GM12878 (cell line): ENCODE measurements around the gene BPIFB3. TPM values are rescaled to one million over a fixed set of nuclear protein-coding genes. Genes with fewer than 3 reads are reported as not detected.

Experiments used
- ATAC-seq: fragments of 200-7000 bp; cut with Tn5 transposase; 3 replicates; pipeline ENCODE4 v1.9.1; 2020; ENCODE audit warnings: mild to moderate bottlenecking, moderate library complexity
- BruUV-seq: library from RNA; stranded (reverse); fragments of 400-500 nt; replicated peaks from 2 replicates; lab custom pipeline; 2021; lab: Mats Ljungman, UMichigan
- CTCF ChIA-PET: fragments of 300-600 bp; sonication (Branson Sonifier 250); formaldehyde crosslinking; extraction: SDS; loops from one replicate; lab custom pipeline; 2021; ENCODE audit warnings: inconsistent platforms; lab: Yijun Ruan, JAX
- POLR2A ChIA-PET: fragments of 350-600 bp; formaldehyde crosslinking; extraction: SDS; loops from one replicate; lab custom pipeline; 2021; ENCODE audit warnings: inconsistent platforms; lab: Charles Lee
- RAD21 ChIA-PET: fragments of 300-600 bp; sonication (Branson Sonifier 250); formaldehyde crosslinking; loops from one replicate; lab custom pipeline; 2023; ENCODE audit warnings: antibody characterized with exemption; ENCODE audit not compliant: unreplicated experiment; lab: Charles Lee
- SMC1A ChIA-PET: fragments of 300-600 bp; sonication (Branson Sonifier 250); formaldehyde crosslinking; loops from one replicate; lab custom pipeline; 2023; ENCODE audit not compliant: unreplicated experiment, uncharacterized antibody; lab: Charles Lee
- DNase-seq: peaks from one replicate; pipeline ENCODE4 v3.0.0-alpha.2; 2011; ENCODE audit warnings: low read depth, low spot score
- FAIRE-seq: peaks from 3 replicates; lab custom pipeline; 2011; peaks lifted over from hg19 to GRCh38; lab: Jason Lieb, UNC
- H2AFZ ChIP-seq: 2 replicates; pipeline ENCODE4 v1.6.0; 2011; ENCODE audit warnings: low read depth, low read length, control low read depth; ENCODE audit not compliant: control insufficient read depth
- H3K27ac ChIP-seq: 2 replicates; pipeline ENCODE4 v1.5.1; 2011; ENCODE audit warnings: control low read depth; ENCODE audit not compliant: control insufficient read depth, insufficient read depth
- H3K27me3 ChIP-seq, 2 experiments: replicated peaks in 1 of 2; 2 replicates each; pipeline versions ENCODE4 v1.6.0 to v1.6.1; 2011; ENCODE audit warnings: low read length in 1 of 2; ENCODE audit not compliant: control insufficient read depth in 2 of 2, insufficient read depth in 2 of 2
- H3K36me3 ChIP-seq, 2 experiments: 2 replicates each; pipeline ENCODE4 v1.5.1; 2011; ENCODE audit warnings: low read length in 1 of 2; ENCODE audit not compliant: control insufficient read depth in 2 of 2, insufficient read depth in 2 of 2
- H3K4me1 ChIP-seq: 2 replicates; pipeline ENCODE4 v1.6.1; 2011; ENCODE audit warnings: mild to moderate bottlenecking, low read length, moderate library complexity, mixed read lengths; ENCODE audit not compliant: control insufficient read depth, insufficient read depth
- H3K4me2 ChIP-seq: 2 replicates; pipeline ENCODE4 v1.6.0; 2011; ENCODE audit warnings: control low read depth; ENCODE audit not compliant: control insufficient read depth, insufficient read depth
- H3K4me3 ChIP-seq: fragments of 200-600 bp; sonication (generic); 2 replicates; pipeline ENCODE4 v1.5.1; 2016
- H3K79me2 ChIP-seq: 2 replicates; pipeline ENCODE4 v1.6.0; 2011; ENCODE audit warnings: low read length; ENCODE audit not compliant: control insufficient read depth, insufficient read depth
- H3K9ac ChIP-seq: 2 replicates; pipeline ENCODE4 v1.8.0; 2011; ENCODE audit warnings: low read length, control low read depth, mixed read lengths; ENCODE audit not compliant: control insufficient read depth, insufficient read depth
- H3K9me3 ChIP-seq: replicated peaks from 3 replicates; pipeline ENCODE4 v1.5.1; 2011; ENCODE audit warnings: mild to moderate bottlenecking, low read length; ENCODE audit not compliant: control insufficient read depth, insufficient read depth
- H4K20me1 ChIP-seq: 2 replicates; pipeline ENCODE4 v1.6.0; 2011; ENCODE audit not compliant: control insufficient read depth, insufficient read depth
- ATF7 ChIP-seq: fragments of 450-650 bp; IDR thresholded peaks from 2 replicates; pipeline ENCODE4 v1.6.1; 2016; ENCODE audit warnings: low read depth, mild to moderate bottlenecking
- CREB1 ChIP-seq: IDR thresholded peaks from 2 replicates; pipeline ENCODE4 v1.6.1; 2012; ENCODE audit warnings: low read depth, mild to moderate bottlenecking, inconsistent platforms
- E4F1 ChIP-seq: fragments of 450-650 bp; IDR thresholded peaks from 2 replicates; pipeline ENCODE4 v1.6.1; 2018; ENCODE audit warnings: borderline replicate concordance, mild to moderate bottlenecking; ENCODE audit not compliant: partially characterized antibody
- IRF4 ChIP-seq: IDR thresholded peaks from 2 replicates; pipeline ENCODE4 v1.6.1; 2011; ENCODE audit warnings: low read depth, low read length
- KAT2A ChIP-seq: conservative IDR thresholded peaks from 2 replicates; pipeline ENCODE4 v1.6.1; 2011; ENCODE audit warnings: low read depth, low read length; ENCODE audit not compliant: control insufficient read depth
- MYC ChIP-seq: IDR thresholded peaks from 2 replicates; pipeline ENCODE4 v1.6.1; 2011; ENCODE audit warnings: mild to moderate bottlenecking, low read length, moderate library complexity, inconsistent platforms; ENCODE audit not compliant: insufficient read depth, insufficient replicate concordance, insufficient read length, severe bottlenecking
- PKNOX1 ChIP-seq: fragments of 450-650 bp; IDR thresholded peaks from 2 replicates; pipeline ENCODE4 v1.6.1; 2016; ENCODE audit warnings: mild to moderate bottlenecking
- POU2F2 ChIP-seq: IDR thresholded peaks from 3 replicates; pipeline ENCODE4 v1.6.1; 2011; ENCODE audit warnings: low read depth, mild to moderate bottlenecking, low read length, borderline replicate concordance
- WGBS: methylation state at CpG from one replicate; pipeline ENCODE4 v1.1.6; 2016; ENCODE audit warnings: low lambda C conversion rate; ENCODE audit not compliant: insufficient replicate concordance, insufficient coverage; ENCODE audit errors: missing lambda C conversion rate; 5-methylcytosine and 5-hydroxymethylcytosine counted together
- in situ Hi-C: fragments of 300-500 bp; cut with MboI; formaldehyde crosslinking; loops from 9 replicates; pipeline ENCODE4 v1.14.3; 2018; ENCODE audit warnings: mixed read lengths
- intact Hi-C: fragments of 100-400 bp; cut with micrococcal nuclease; formaldehyde crosslinking; loops from one replicate; pipeline ENCODE4 v1.14.2; 2022; ENCODE audit not compliant: unreplicated experiment
- polyA plus RNA-seq, 11 experiments: library from polyadenylated mRNA; depleted of rRNA in 4 of 11; unstranded in 6 of 11; stranded (reverse) in 5 of 11; fragments of >200 nt; fragmentation: Nextera tagmentation in 4 of 11; fragmentation: Illumina TruSeq in 1 of 11; extraction: Ambion mirVana in 4 of 11; extraction: Trizol in 1 of 11; gene quantifications; 1 replicate in 1 of 11; 2 replicates in 10 of 11; pipeline versions ENCODE4 v1.2.1 to v1.2.3, GENCODE V29; 2011 to 2016; ENCODE audit warnings: inconsistent platforms in 2 of 11, missing spikeins in 2 of 11, low read depth in 1 of 11
- total RNA-seq, 4 experiments: library from RNA; depleted of rRNA in 3 of 4; stranded (reverse); fragments of >200 nt in 3 of 4; fragmentation: Illumina TruSeq in 1 of 4; extraction: Trizol in 1 of 4; gene quantifications; 2 replicates each; pipeline versions ENCODE4 v1.2.1 to v1.2.3, GENCODE V29; 2013 to 2021

BPIFB3 gene
- total and polyA plus RNA-seq, 10 of the 15 experiments (the other 5 are each of a cell fraction or from before 2014, with no cell fraction given) = not detected

- TF ChIP-seq POU2F2 (no peak), ATF7 (no peak), MYC (no peak), IRF4 (no peak), KAT2A (no peak)
Observed at GRCh38 chr20:33072813-33073212, 19.1 kb downstream of the BPIFB3 start (continued).

GRCh38 chr20:33074675-33075074 lies 21.0 kb downstream of the BPIFB3 start:
- ATAC-seq (no peak), DNase-seq (no peak), FAIRE-seq (no peak)
- Histone ChIP-seq H3K4me3 (no peak overlapping the region), H2AFZ (no peak overlapping the region), H3K36me3 (no peaks in the 10 kb centered on the region), H3K79me2 (no peaks in the 10 kb centered on the region), H3K9me3 (no peaks in the 10 kb centered on the region), H3K4me2 (no peak overlapping the region), H3K27me3 (peaks cover 0 to 1% of the 10 kb centered on the region in 2 experiments; a peak in 1 of 4 replicates), H3K4me1 (no peaks in the 10 kb centered on the region), H4K20me1 (no peaks in the 10 kb centered on the region), H3K9ac (no peak overlapping the region), H3K27ac (no peak overlapping the region)
- POLR2A ChIA-PET = no interaction called here
- in situ Hi-C loops = no loop called here
- WGBS = 0% methylated on average over 2 of the region's 2 CpGs
- no TSS peak for BruUV-seq
- SMC1A ChIA-PET = no interaction called here
- intact Hi-C loops = loop anchor here (5.0 kb wide), 1 partner anchor 172 kb away; no protein-coding TSS in a partner anchor
- RAD21 ChIA-PET = no interaction called here
- CTCF ChIA-PET = interaction anchor here (0.8 to 2.0 kb wide), 3 partner anchors 38 to 173 kb away, joined by 3 to 9 read pairs (median 5); no protein-coding TSS in a partner anchor
- TF ChIP-seq E4F1 (peak; percentile 14), PKNOX1 (no peak), CREB1 (no peak), KAT2A (no peak)
